HG02763 (cell line): Measurements from ENCODE around the gene NR1H3.
"Not testable (repeated sequence)": the region's sequence is repeated elsewhere in the genome, so short reads cannot be mapped to it uniquely, and the experiment has no call there.

Source experiments
- ATAC-seq: cut with Tn5 transposase; IDR thresholded peaks from one replicate; pipeline ENCODE4 v1.9.1; 2021; ENCODE audit warnings: mild to moderate bottlenecking, moderate library complexity; ENCODE audit not compliant: unreplicated experiment

NR1H3 gene

GRCh38 chr11:47257517-47258316 is at the start of gene NR1H3:
TSS of gene NR1H3 (plus strand) at chr11:47257996. CDS start at chr11:47259217, 1,221 bp downstream.
- no peak for ATAC-seq

- ATAC-seq: not testable (repeated sequence)
Observed at GRCh38 chr11:47208008-47208552, 49.7 kb upstream of the NR1H3 start.

- no peak for ATAC-seq
Observed at GRCh38 chr11:47208628-47209027, 49.2 kb upstream of the NR1H3 start.

GRCh38 chr11:47212938-47213337 is 44.9 kb upstream of the NR1H3 start:
- no peak for ATAC-seq

GRCh38 chr11:47213950-47214565 is 43.7 kb upstream of the NR1H3 start:
- ATAC-seq: peak; percentile 64

GRCh38 chr11:47215366-47215910 is 42.4 kb upstream of the NR1H3 start:
- ATAC-seq: no peak

- ATAC-seq: no peak
Observed at GRCh38 chr11:47216121-47216798, 41.5 kb upstream of the NR1H3 start.

GRCh38 chr11:47220401-47220821 is 37.4 kb upstream of the NR1H3 start:
- ATAC-seq: no peak

- no peak for ATAC-seq
Observed at GRCh38 chr11:47222696-47223095, 35.1 kb upstream of the NR1H3 start.

- ATAC-seq: peak; percentile 67
Observed at GRCh38 chr11:47225552-47226400, 32.0 kb upstream of the NR1H3 start.

GRCh38 chr11:47229161-47229560 is 28.6 kb upstream of the NR1H3 start:
- ATAC-seq: no peak

- no peak for ATAC-seq
Observed at GRCh38 chr11:47233051-47233450, 24.7 kb upstream of the NR1H3 start.

GRCh38 chr11:47233989-47234668 is 23.7 kb upstream of the NR1H3 start:
- ATAC-seq: no peak

- ATAC-seq: no peak
Observed at GRCh38 chr11:47234669-47235100, 23.1 kb upstream of the NR1H3 start.

- ATAC-seq: no peak
Observed at GRCh38 chr11:47235163-47235562, 22.6 kb upstream of the NR1H3 start.

GRCh38 chr11:47236482-47236881 is 21.3 kb upstream of the NR1H3 start:
- ATAC-seq: no peak

- ATAC-seq: no peak
Observed at GRCh38 chr11:47239852-47240251, 17.9 kb upstream of the NR1H3 start.

GRCh38 chr11:47241841-47242301 is 15.9 kb upstream of the NR1H3 start:
- ATAC-seq: no peak

GRCh38 chr11:47242596-47243192 is 15.1 kb upstream of the NR1H3 start:
- no peak for ATAC-seq
